ENCODE results near the gene WWC2. TPM values are rescaled to one million over a fixed set of nuclear protein-coding genes. Genes with fewer than 3 reads are reported as not detected.

The WWC2 gene
- total RNA-seq, 1 experiment from 2014 or later, result 82.8 TPM

DNA sequence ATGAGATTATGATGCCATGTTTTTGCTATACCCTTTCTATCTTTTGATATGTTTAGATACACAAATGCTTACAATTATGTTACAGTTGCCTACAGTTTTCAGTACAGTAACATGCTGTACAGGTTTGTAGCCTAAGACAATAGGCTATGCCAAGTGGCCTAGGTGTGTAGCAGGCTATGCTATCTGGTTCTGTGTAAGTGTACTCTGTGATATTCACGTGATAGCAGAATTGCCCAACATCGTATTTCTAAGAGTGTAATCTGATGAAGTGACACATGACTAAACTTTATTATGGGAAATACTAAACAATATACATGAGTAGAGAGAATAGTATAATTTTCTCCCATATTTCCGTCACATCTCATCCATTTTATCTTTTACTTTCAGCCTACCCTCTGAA lies 124.0 kb downstream of the WWC2 start:
- TF ChIP-seq EZH2 (IDR thresholded peaks at IDR 0.05; ENCODE audit: borderline replicate concordance, low read depth, low read length, poor library complexity, severe bottlenecking), result no peak
- TF ChIP-seq, protein P1, sequence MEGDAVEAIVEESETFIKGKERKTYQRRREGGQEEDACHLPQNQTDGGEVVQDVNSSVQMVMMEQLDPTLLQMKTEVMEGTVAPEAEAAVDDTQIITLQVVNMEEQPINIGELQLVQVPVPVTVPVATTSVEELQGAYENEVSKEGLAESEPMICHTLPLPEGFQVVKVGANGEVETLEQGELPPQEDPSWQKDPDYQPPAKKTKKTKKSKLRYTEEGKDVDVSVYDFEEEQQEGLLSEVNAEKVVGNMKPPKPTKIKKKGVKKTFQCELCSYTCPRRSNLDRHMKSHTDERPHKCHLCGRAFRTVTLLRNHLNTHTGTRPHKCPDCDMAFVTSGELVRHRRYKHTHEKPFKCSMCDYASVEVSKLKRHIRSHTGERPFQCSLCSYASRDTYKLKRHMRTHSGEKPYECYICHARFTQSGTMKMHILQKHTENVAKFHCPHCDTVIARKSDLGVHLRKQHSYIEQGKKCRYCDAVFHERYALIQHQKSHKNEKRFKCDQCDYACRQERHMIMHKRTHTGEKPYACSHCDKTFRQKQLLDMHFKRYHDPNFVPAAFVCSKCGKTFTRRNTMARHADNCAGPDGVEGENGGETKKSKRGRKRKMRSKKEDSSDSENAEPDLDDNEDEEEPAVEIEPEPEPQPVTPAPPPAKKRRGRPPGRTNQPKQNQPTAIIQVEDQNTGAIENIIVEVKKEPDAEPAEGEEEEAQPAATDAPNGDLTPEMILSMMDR (conservative IDR thresholded peaks at IDR 0.05; ENCODE audit: low read depth, low read length), result no peak
- Histone ChIP-seq H3K4me3 (ENCODE audit: low read depth, low read length, poor library complexity, severe bottlenecking) (no peak overlapping the region), H3K9me3 (ENCODE audit: low read depth, low read length, poor library complexity, severe bottlenecking) (no peaks in the 10 kb centered on the region), H3K27me3 (replicated peaks; ENCODE audit: insufficient read depth, low read depth, low read length, poor library complexity) (no peaks in the 10 kb centered on the region), H3K27ac (ENCODE audit: low read depth, low read length, poor library complexity, severe bottlenecking) (no peak overlapping the region), H3K4me1 (ENCODE audit: insufficient read depth, low read length, poor library complexity, severe bottlenecking) (no peaks in the 10 kb centered on the region), H3K36me3 (ENCODE audit: insufficient read depth, low read length, poor library complexity, severe bottlenecking) (no peaks in the 10 kb centered on the region)
- ChIA-PET CTCF (no interaction called here), POLR2A (ENCODE audit: low non-redundant PET) (no interaction called here)
- intact Hi-C loops (cut with micrococcal nuclease; ENCODE audit: unreplicated experiment), result no loop called here
- BruUV-seq (replicated peaks), result no TSS peak
- no peak for DNase-seq (ENCODE audit: low spot score)

DNA sequence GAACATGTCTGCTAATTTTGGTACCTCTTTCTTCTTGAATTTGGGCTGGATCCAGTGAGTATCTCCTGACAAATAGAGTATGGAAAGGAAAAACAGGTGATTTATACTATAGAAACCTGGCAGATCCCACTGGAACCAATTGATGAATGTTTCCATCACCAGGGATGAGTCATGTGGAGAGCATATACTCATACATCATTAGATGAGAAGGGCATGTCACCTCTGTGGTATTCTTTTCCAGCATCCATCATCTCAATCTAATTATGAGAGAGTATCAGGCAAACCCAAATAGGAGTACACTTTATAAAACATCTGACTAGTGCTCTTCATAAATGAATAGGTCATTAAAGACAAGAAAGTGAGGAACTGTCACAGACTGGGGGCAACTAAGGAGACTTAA lies 130.3 kb downstream of the WWC2 start:
- DNase-seq (ENCODE audit: low spot score), result no peak
- Histone ChIP-seq H3K36me3 (ENCODE audit: insufficient read depth, low read length, poor library complexity, severe bottlenecking) (no peaks in the 10 kb centered on the region), H3K4me1 (ENCODE audit: insufficient read depth, low read length, poor library complexity, severe bottlenecking) (no peaks in the 10 kb centered on the region), H3K4me3 (ENCODE audit: low read depth, low read length, poor library complexity, severe bottlenecking) (no peak overlapping the region), H3K27ac (ENCODE audit: low read depth, low read length, poor library complexity, severe bottlenecking) (no peak overlapping the region), H3K27me3 (replicated peaks; ENCODE audit: insufficient read depth, low read depth, low read length, poor library complexity) (no peaks in the 10 kb centered on the region), H3K9me3 (ENCODE audit: low read depth, low read length, poor library complexity, severe bottlenecking) (no peaks in the 10 kb centered on the region)
- BruUV-seq (replicated peaks), result no TSS peak
- CTCF ChIA-PET, result no interaction called here
- TF ChIP-seq EZH2 (IDR thresholded peaks at IDR 0.05; ENCODE audit: borderline replicate concordance, low read depth, low read length, poor library complexity, severe bottlenecking), result no peak
- TF ChIP-seq, protein P1 (conservative IDR thresholded peaks at IDR 0.05; ENCODE audit: low read depth, low read length), result no peak
- intact Hi-C loops (cut with micrococcal nuclease; ENCODE audit: unreplicated experiment), result no loop called here
- POLR2A ChIA-PET (ENCODE audit: low non-redundant PET), result no interaction called here

DNA sequence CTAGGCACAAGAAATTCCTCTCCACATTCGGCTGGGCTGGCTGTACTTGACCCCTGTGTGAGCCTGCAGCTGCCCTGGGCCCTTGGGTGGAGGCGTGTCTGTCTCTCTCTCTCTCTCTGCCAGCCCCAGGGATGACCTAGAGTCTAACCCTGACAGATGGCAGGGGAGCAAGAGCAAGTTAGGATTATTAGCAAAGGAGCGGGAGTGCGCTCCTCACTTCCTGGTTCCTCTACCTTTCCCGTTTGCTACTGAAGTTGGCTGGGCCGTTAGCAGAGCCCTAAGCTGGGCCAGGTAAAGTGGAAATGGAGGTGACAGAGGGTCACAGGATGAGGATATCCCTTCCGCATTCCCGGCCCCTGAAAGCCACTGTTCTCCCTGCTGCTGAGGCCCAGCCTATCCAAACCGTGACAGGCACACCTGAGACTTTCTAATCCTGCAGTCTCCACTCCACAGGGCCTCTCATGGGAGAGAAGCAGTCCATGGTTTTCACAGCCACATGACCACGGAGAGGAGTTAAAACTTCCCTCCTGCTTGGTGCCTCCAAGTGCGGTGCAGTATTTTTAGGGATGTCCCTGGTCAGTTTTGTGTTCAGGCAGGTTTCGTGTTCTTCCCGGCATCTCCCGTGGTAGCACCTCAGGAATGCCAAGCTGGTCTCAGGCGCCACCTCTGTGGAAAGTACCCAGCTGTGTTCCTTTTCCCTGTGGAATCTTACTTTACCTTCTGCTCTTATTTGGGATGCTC lies 141.7 kb downstream of the WWC2 start:
- BruUV-seq (replicated peaks), result no TSS peak
- DNase-seq (ENCODE audit: low spot score), result no peak
- Histone ChIP-seq H3K27ac (ENCODE audit: low read depth, low read length, poor library complexity, severe bottlenecking) (no peak overlapping the region), H3K27me3 (replicated peaks; ENCODE audit: insufficient read depth, low read depth, low read length, poor library complexity) (no peaks in the 10 kb centered on the region), H3K9me3 (ENCODE audit: low read depth, low read length, poor library complexity, severe bottlenecking) (peaks cover 5% of the 10 kb centered on the region), H3K4me3 (ENCODE audit: low read depth, low read length, poor library complexity, severe bottlenecking) (no peak overlapping the region), H3K36me3 (ENCODE audit: insufficient read depth, low read length, poor library complexity, severe bottlenecking) (peaks cover 20% of the 10 kb centered on the region), H3K4me1 (ENCODE audit: insufficient read depth, low read length, poor library complexity, severe bottlenecking) (peaks cover 8% of the 10 kb centered on the region)
- CTCF ChIA-PET, result no interaction called here
- POLR2A ChIA-PET (ENCODE audit: low non-redundant PET), result no interaction called here
- no peak for TF ChIP-seq EZH2 (IDR thresholded peaks at IDR 0.05; ENCODE audit: borderline replicate concordance, low read depth, low read length, poor library complexity, severe bottlenecking)
- TF ChIP-seq, protein P1 (conservative IDR thresholded peaks at IDR 0.05; ENCODE audit: low read depth, low read length), result no peak
- intact Hi-C loops (cut with micrococcal nuclease; ENCODE audit: unreplicated experiment), result no loop called here
